GM12892 (cell line): ENCODE results near the gene JAG1.

Source experiments
- POLR2A ChIP-seq: IDR thresholded peaks from 2 replicates; pipeline ENCODE4 v1.6.1; 2011; ENCODE audit warnings: low read depth, low read length, control low read depth
- POLR2AphosphoS5 ChIP-seq: IDR thresholded peaks from 2 replicates; pipeline ENCODE4 v1.6.1; 2011; ENCODE audit warnings: low read depth, low read length, control low read depth

- TF ChIP-seq POLR2A (no peak), POLR2AphosphoS5 (no peak)
Measured at GRCh38 chr20:10679269-10679668, 5.5 kb upstream of the JAG1 start.
